ENCODE results near the gene FBXO21. TPM values are rescaled to one million over a fixed set of nuclear protein-coding genes. Genes with fewer than 3 reads are reported as not detected.
"Not testable (repeated sequence)": the region's sequence is repeated elsewhere in the genome, so short reads cannot be mapped to it uniquely, and the experiment has no call there.

Gene FBXO21
- total RNA-seq, 2 experiments from 2014 or later, result 21.5 to 26.0 TPM

- POLR2A ChIA-PET, result interaction anchor here (0.7 kb wide), 1 partner anchor 9 kb away, joined by 3 read pairs; no protein-coding TSS in a partner anchor
- no peak for TF ChIP-seq CTCF (IDR thresholded peaks at IDR 0.05)
- CTCF ChIA-PET, result interaction anchor here (6.0 kb wide), 1 partner anchor 9 kb away, joined by 29 read pairs; no protein-coding TSS in a partner anchor
These were observed 80.2 kb downstream of the FBXO21 start for GRCh38 chr12:117109943-117110635.

GRCh38 chr12:117105902-117106301 lies 84.4 kb downstream of the FBXO21 start:
- peak; percentile 65 for ATAC-seq
- ChIA-PET POLR2A (interaction anchor here (1.4 kb wide), 1 partner anchor 25 kb away, joined by 5 read pairs; no protein-coding TSS in a partner anchor), CTCF (interaction anchor here (2.6 kb wide), 1 partner anchor 14 kb away, joined by 9 read pairs; no protein-coding TSS in a partner anchor)
- peaks cover 1% of the 10 kb centered on the region for H3K27me3 Mint-ChIP-seq
- H3K9me3 Mint-ChIP-seq, result no peaks in the 10 kb centered on the region
- peak; percentile 71 for DNase-seq
- H3K36me3 Mint-ChIP-seq (ENCODE audit: low read depth), result no peaks in the 10 kb centered on the region
- no peak overlapping the region for H3K27ac Mint-ChIP-seq
- H3K4me1 Mint-ChIP-seq (ENCODE audit: low read depth), result peaks cover 11% of the 10 kb centered on the region
- no peak overlapping the region for H3K4me3 Mint-ChIP-seq
- TF ChIP-seq CTCF (IDR thresholded peaks at IDR 0.05), result no peak
- intact Hi-C loops (cut with micrococcal nuclease), result no loop called here

More at GRCh38 chr12:117109943-117110635, 80.2 kb downstream of the FBXO21 start:
- H3K4me3 Mint-ChIP-seq, result no peak overlapping the region
- DNase-seq, result no peak
- intact Hi-C loops (cut with micrococcal nuclease), result no loop called here
- H3K9me3 Mint-ChIP-seq, result no peaks in the 10 kb centered on the region
- no peak for ATAC-seq
- H3K27me3 Mint-ChIP-seq, result peaks cover 2% of the 10 kb centered on the region
- H3K4me1 Mint-ChIP-seq (ENCODE audit: low read depth), result peaks cover 11% of the 10 kb centered on the region
- H3K36me3 Mint-ChIP-seq (ENCODE audit: low read depth), result no peaks in the 10 kb centered on the region
- no peak overlapping the region for H3K27ac Mint-ChIP-seq

- intact Hi-C loops (cut with micrococcal nuclease); ATAC-seq; H3K36me3 Mint-ChIP-seq (ENCODE audit: low read depth); H3K9me3 Mint-ChIP-seq; POLR2A ChIA-PET; H3K4me3 Mint-ChIP-seq; DNase-seq; H3K27ac Mint-ChIP-seq; H3K27me3 Mint-ChIP-seq: not testable (repeated sequence)
- CTCF ChIA-PET, result interaction anchor here (1.6 to 2.6 kb wide), 2 partner anchors 14 to 16 kb away, joined by 5 to 9 read pairs; no protein-coding TSS in a partner anchor
- H3K4me1 Mint-ChIP-seq (ENCODE audit: low read depth), result peaks cover 15% of the 10 kb centered on the region
These were observed 86.3 kb downstream of the FBXO21 start for GRCh38 chr12:117104003-117104402.

GRCh38 chr12:117102800-117103181 lies 87.5 kb downstream of the FBXO21 start:
- H3K27ac Mint-ChIP-seq, result no peak overlapping the region
- CTCF ChIA-PET, result interaction anchor here (2.5 kb wide), 1 partner anchor 17 kb away, joined by 12 read pairs; no protein-coding TSS in a partner anchor
- ATAC-seq (no peak), DNase-seq (no peak)
- H3K27me3 Mint-ChIP-seq, result peaks cover 6% of the 10 kb centered on the region
- H3K36me3 Mint-ChIP-seq (ENCODE audit: low read depth), result no peaks in the 10 kb centered on the region
- H3K9me3 Mint-ChIP-seq, result no peaks in the 10 kb centered on the region
- POLR2A ChIA-PET, result no interaction called here
- TF ChIP-seq CTCF (IDR thresholded peaks at IDR 0.05), result no peak
- intact Hi-C loops (cut with micrococcal nuclease), result no loop called here
- peaks cover 18% of the 10 kb centered on the region for H3K4me1 Mint-ChIP-seq (ENCODE audit: low read depth)
- no peak overlapping the region for H3K4me3 Mint-ChIP-seq

- peaks cover 20% of the 10 kb centered on the region for H3K4me1 Mint-ChIP-seq (ENCODE audit: low read depth)
- no peak overlapping the region for H3K27ac Mint-ChIP-seq
- ChIA-PET CTCF (interaction anchor here (1.5 to 2.5 kb wide), 2 partner anchors 18 to 39 kb away, joined by 5 to 12 read pairs; no protein-coding TSS in a partner anchor), POLR2A (no interaction called here)
- ATAC-seq (no peak), DNase-seq (no peak)
- no peaks in the 10 kb centered on the region for H3K9me3 Mint-ChIP-seq
- peaks cover 8% of the 10 kb centered on the region for H3K27me3 Mint-ChIP-seq
- H3K4me3 Mint-ChIP-seq, result no peak overlapping the region
- intact Hi-C loops (cut with micrococcal nuclease), result no loop called here
- no peak for TF ChIP-seq CTCF (IDR thresholded peaks at IDR 0.05)
- H3K36me3 Mint-ChIP-seq (ENCODE audit: low read depth), result no peaks in the 10 kb centered on the region
These were observed 88.1 kb downstream of the FBXO21 start for GRCh38 chr12:117101953-117102799.
